OCI-LY1 (cell line): ENCODE measurements around the gene LRRFIP2.

Experiments
- H2AFZ ChIP-seq: fragments of 200-600 bp; sonication (generic), shearing (Covaris generic); 2 replicates; pipeline ENCODE4 v1.6.0; 2014; ENCODE audit warnings: antibody characterized with exemption, mild to moderate bottlenecking, low read length
- H3F3A ChIP-seq: fragments of 200-600 bp; sonication (generic), shearing (Covaris generic); 2 replicates; pipeline ENCODE4 v1.6.0; 2014; ENCODE audit warnings: mild to moderate bottlenecking, antibody characterized with exemption, low read length, moderate library complexity; ENCODE audit not compliant: insufficient read depth
- H3K27ac ChIP-seq: fragments of 200-600 bp; sonication (generic); 2 replicates; pipeline ENCODE4 v1.5.1; 2014; ENCODE audit warnings: low read length, mixed run types, mild to moderate bottlenecking, low read depth; ENCODE audit not compliant: poor library complexity, severe bottlenecking
- H3K27me3 ChIP-seq: fragments of 200-600 bp; sonication (generic); 2 replicates; pipeline ENCODE4 v1.6.0; 2014; ENCODE audit warnings: antibody characterized with exemption, mild to moderate bottlenecking, low read length, moderate library complexity; ENCODE audit not compliant: insufficient read depth
- H3K36me3 ChIP-seq: fragments of 200-600 bp; sonication (generic); 2 replicates; pipeline ENCODE4 v1.6.1; 2014; ENCODE audit warnings: mild to moderate bottlenecking, antibody characterized with exemption, low read length, moderate library complexity, mixed read lengths; ENCODE audit not compliant: insufficient read depth
- H3K4me1 ChIP-seq: fragments of 200-600 bp; sonication (generic); 2 replicates; pipeline ENCODE4 v1.5.1; 2014; ENCODE audit warnings: mild to moderate bottlenecking, low read length, moderate library complexity; ENCODE audit not compliant: insufficient read depth, severe bottlenecking
- H3K4me2 ChIP-seq: fragments of 200-600 bp; sonication (generic), shearing (Covaris generic); 2 replicates; pipeline ENCODE4 v1.6.1; 2014; ENCODE audit warnings: low read length
- H3K4me3 ChIP-seq: fragments of 200-600 bp; sonication (generic); 2 replicates; pipeline ENCODE4 v1.5.1; 2014; ENCODE audit warnings: low read length, low read depth, mild to moderate bottlenecking, mixed read lengths; ENCODE audit not compliant: poor library complexity, severe bottlenecking
- H3K79me2 ChIP-seq: fragments of 200-600 bp; shearing (Covaris generic); 2 replicates; pipeline ENCODE4 v1.6.1; 2016; ENCODE audit warnings: mixed run types, low read length, mixed read lengths; ENCODE audit not compliant: insufficient read depth
- H3K9ac ChIP-seq: fragments of 200-600 bp; sonication (generic), shearing (Covaris generic); 2 replicates; pipeline ENCODE4 v1.6.1; 2014; ENCODE audit warnings: mild to moderate bottlenecking, low read length, mixed read lengths
- H3K9me2 ChIP-seq: fragments of 200-600 bp; sonication (generic), shearing (Covaris generic); 2 replicates; pipeline ENCODE4 v1.6.1; 2014; ENCODE audit warnings: low read depth, mild to moderate bottlenecking, low read length, mixed read lengths
- H3K9me3 ChIP-seq: fragments of 200-600 bp; shearing (Covaris generic); 2 replicates; pipeline ENCODE4 v1.6.1; 2014; ENCODE audit warnings: low read length, mixed read lengths
- H4K20me1 ChIP-seq: fragments of 200-600 bp; sonication (generic), shearing (Covaris generic); 2 replicates; pipeline ENCODE4 v1.6.0; 2016; ENCODE audit warnings: mild to moderate bottlenecking, low read length; ENCODE audit not compliant: insufficient read depth
- CTCF ChIP-seq: fragments of 200-600 bp; sonication (generic), shearing (Covaris generic); IDR thresholded peaks from 2 replicates; pipeline ENCODE4 v1.5.1; 2017; ENCODE audit warnings: mild to moderate bottlenecking, antibody characterized with exemption, low read length, moderate library complexity, mixed read lengths
- EZH2 ChIP-seq: fragments of 200-600 bp; sonication (generic), shearing (Covaris generic); IDR thresholded peaks from 2 replicates; pipeline ENCODE4 v1.8.0; 2017; ENCODE audit warnings: borderline replicate concordance, mixed run types, mild to moderate bottlenecking, antibody characterized with exemption, low read length, moderate library complexity, mixed read lengths

Gene LRRFIP2

GRCh38 chr3:37137516-37137915 lies 36.9 kb downstream of the LRRFIP2 start:
- peaks cover under 1% of the 10 kb centered on the region; the same call in 1 of the 2 replicates for H3K36me3 ChIP-seq
- H4K20me1 ChIP-seq = no peaks in the 10 kb centered on the region
- no peak overlapping the region for H3K4me3 ChIP-seq
- H3K79me2 ChIP-seq = no peaks in the 10 kb centered on the region
- H3K27ac ChIP-seq = no peak overlapping the region
- H3F3A ChIP-seq = no peaks in the 10 kb centered on the region
- peaks cover 12% of the 10 kb centered on the region for H3K4me1 ChIP-seq
- no peak overlapping the region for H3K9ac ChIP-seq
- H3K9me3 ChIP-seq = no peaks in the 10 kb centered on the region
- TF ChIP-seq EZH2 (no peak), CTCF (no peak)
- no peak overlapping the region for H2AFZ ChIP-seq
- no peaks in the 10 kb centered on the region for H3K9me2 ChIP-seq
- no peak overlapping the region for H3K4me2 ChIP-seq
- no peaks in the 10 kb centered on the region for H3K27me3 ChIP-seq

GRCh38 chr3:37136067-37136466 lies 38.3 kb downstream of the LRRFIP2 start:
- Histone ChIP-seq H3K36me3 (no peaks in the 10 kb centered on the region), H3K27ac (no peak overlapping the region), H3K4me2 (no peak overlapping the region), H3K9ac (no peak overlapping the region), H2AFZ (no peak overlapping the region), H3K4me1 (peaks cover 9% of the 10 kb centered on the region), H4K20me1 (no peaks in the 10 kb centered on the region), H3K9me2 (no peaks in the 10 kb centered on the region), H3K27me3 (no peaks in the 10 kb centered on the region), H3K9me3 (no peaks in the 10 kb centered on the region), H3F3A (no peaks in the 10 kb centered on the region), H3K79me2 (no peaks in the 10 kb centered on the region), H3K4me3 (no peak overlapping the region)
- TF ChIP-seq EZH2 = no peak
- no peak for TF ChIP-seq CTCF

GRCh38 chr3:37135561-37135960 lies 38.8 kb downstream of the LRRFIP2 start:
- Histone ChIP-seq H3K4me3 (no peak overlapping the region), H3K9me3 (no peaks in the 10 kb centered on the region), H3K9me2 (no peaks in the 10 kb centered on the region), H3K9ac (no peak overlapping the region), H3K4me2 (no peak overlapping the region), H3K36me3 (no peaks in the 10 kb centered on the region), H2AFZ (no peak overlapping the region), H3K27ac (no peak overlapping the region), H4K20me1 (no peaks in the 10 kb centered on the region), H3K27me3 (no peaks in the 10 kb centered on the region), H3F3A (no peaks in the 10 kb centered on the region), H3K4me1 (peaks cover 4% of the 10 kb centered on the region), H3K79me2 (no peaks in the 10 kb centered on the region)
- no peak for TF ChIP-seq EZH2

- no peaks in the 10 kb centered on the region for H3K9me3 ChIP-seq
- H3K4me1 ChIP-seq = no peaks in the 10 kb centered on the region
- H3K36me3 ChIP-seq = no peaks in the 10 kb centered on the region
- TF ChIP-seq CTCF = no peak
- no peak for TF ChIP-seq EZH2
- no peaks in the 10 kb centered on the region for H3K27me3 ChIP-seq
- no peak overlapping the region for H2AFZ ChIP-seq
- no peak overlapping the region for H3K4me3 ChIP-seq
- no peaks in the 10 kb centered on the region for H3K9me2 ChIP-seq
- H3K4me2 ChIP-seq = no peak overlapping the region
- H3F3A ChIP-seq = no peaks in the 10 kb centered on the region
- H3K9ac ChIP-seq = no peak overlapping the region
- H3K79me2 ChIP-seq = no peaks in the 10 kb centered on the region
- H3K27ac ChIP-seq = no peak overlapping the region
- no peaks in the 10 kb centered on the region for H4K20me1 ChIP-seq
Measured at GRCh38 chr3:37132334-37132733, 42.0 kb downstream of the LRRFIP2 start.
